Measurements from ENCODE around the gene HMGCL. TPM values are rescaled to one million over a fixed set of nuclear protein-coding genes. Genes with fewer than 3 reads are reported as not detected.

Gene HMGCL
- polyA plus RNA-seq (2012; ENCODE audit: insufficient read depth, insufficient read length, low read depth): 7.5 TPM

- peak; percentile 87 for DNase-seq
- H3K27me3 ChIP-seq: no peaks in the 10 kb centered on the region
- peak within 1 kb of the TSS; percentile 91 for H3K4me3 ChIP-seq (ENCODE audit: low read depth, low read length)
- no peaks in the 10 kb centered on the region for H3K36me3 ChIP-seq
- TF ChIP-seq, protein P1, sequence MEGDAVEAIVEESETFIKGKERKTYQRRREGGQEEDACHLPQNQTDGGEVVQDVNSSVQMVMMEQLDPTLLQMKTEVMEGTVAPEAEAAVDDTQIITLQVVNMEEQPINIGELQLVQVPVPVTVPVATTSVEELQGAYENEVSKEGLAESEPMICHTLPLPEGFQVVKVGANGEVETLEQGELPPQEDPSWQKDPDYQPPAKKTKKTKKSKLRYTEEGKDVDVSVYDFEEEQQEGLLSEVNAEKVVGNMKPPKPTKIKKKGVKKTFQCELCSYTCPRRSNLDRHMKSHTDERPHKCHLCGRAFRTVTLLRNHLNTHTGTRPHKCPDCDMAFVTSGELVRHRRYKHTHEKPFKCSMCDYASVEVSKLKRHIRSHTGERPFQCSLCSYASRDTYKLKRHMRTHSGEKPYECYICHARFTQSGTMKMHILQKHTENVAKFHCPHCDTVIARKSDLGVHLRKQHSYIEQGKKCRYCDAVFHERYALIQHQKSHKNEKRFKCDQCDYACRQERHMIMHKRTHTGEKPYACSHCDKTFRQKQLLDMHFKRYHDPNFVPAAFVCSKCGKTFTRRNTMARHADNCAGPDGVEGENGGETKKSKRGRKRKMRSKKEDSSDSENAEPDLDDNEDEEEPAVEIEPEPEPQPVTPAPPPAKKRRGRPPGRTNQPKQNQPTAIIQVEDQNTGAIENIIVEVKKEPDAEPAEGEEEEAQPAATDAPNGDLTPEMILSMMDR (IDR thresholded peaks at IDR 0.05; ENCODE audit: low read depth, low read length): no peak
- no peaks in the 10 kb centered on the region for H3K9me3 ChIP-seq
- no peaks in the 10 kb centered on the region for H3K4me1 ChIP-seq
Observed at GRCh38 chr1:23825076-23825761, at the start of gene HMGCL. Gene HMGCL (minus strand): TSS chr1:23825429. CDS start chr1:23825415, 14 bp downstream.

GRCh38 chr1:23872421-23872820 lies 47.2 kb upstream of the HMGCL start:
- Histone ChIP-seq H3K4me1 (no peaks in the 10 kb centered on the region), H3K9me3 (no peaks in the 10 kb centered on the region), H3K27me3 (peaks cover 4% of the 10 kb centered on the region), H3K36me3 (no peaks in the 10 kb centered on the region), H3K4me3 (ENCODE audit: low read depth, low read length) (no peak overlapping the region)
- no peak for DNase-seq
- TF ChIP-seq, protein P1 (IDR thresholded peaks at IDR 0.05; ENCODE audit: low read depth, low read length): no peak

- Histone ChIP-seq H3K36me3 (no peaks in the 10 kb centered on the region), H3K9me3 (no peaks in the 10 kb centered on the region), H3K4me3 (ENCODE audit: low read depth, low read length) (no peak overlapping the region), H3K4me1 (no peaks in the 10 kb centered on the region), H3K27me3 (peaks cover 8% of the 10 kb centered on the region)
- no peak for DNase-seq
- TF ChIP-seq, protein P1 (IDR thresholded peaks at IDR 0.05; ENCODE audit: low read depth, low read length): no peak
Observed at GRCh38 chr1:23869051-23869450, 43.8 kb upstream of the HMGCL start.

DNA sequence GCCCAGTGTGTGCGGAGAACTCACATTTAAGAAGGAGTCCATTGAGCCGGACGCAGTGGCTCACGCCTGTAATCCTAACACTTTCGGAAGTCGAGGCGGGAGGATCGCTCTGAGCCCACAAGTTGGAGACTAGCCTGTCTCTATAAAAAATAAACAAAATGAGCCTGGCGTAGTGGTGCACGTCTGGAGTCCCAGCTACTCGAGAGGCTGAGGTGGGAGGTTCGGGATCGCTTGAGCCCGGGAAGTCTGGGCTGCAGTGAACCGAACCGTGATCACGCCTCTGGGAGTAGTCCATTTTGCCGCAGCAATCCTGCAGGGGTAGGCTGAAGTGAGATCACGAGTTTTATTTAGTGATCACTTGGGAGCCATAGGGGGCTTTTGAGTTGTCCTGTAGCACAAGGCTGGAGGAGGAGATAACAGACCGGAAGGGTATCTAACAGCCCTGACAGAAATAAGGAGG lies 43.4 kb upstream of the HMGCL start:
- Histone ChIP-seq H3K4me3 (ENCODE audit: low read depth, low read length) (peak overlapping the region; percentile 57), H3K9me3 (no peaks in the 10 kb centered on the region), H3K4me1 (no peaks in the 10 kb centered on the region), H3K27me3 (peaks cover 8% of the 10 kb centered on the region), H3K36me3 (no peaks in the 10 kb centered on the region)
- TF ChIP-seq, protein P1 (IDR thresholded peaks at IDR 0.05; ENCODE audit: low read depth, low read length): no peak
- DNase-seq: no peak

GRCh38 chr1:23867895-23868556 lies 42.8 kb upstream of the HMGCL start, which contains the start of gene FUCA1:
Gene FUCA1 (minus strand): TSS chr1:23868290. CDS start chr1:23868286, 4 bp downstream.
- Histone ChIP-seq H3K36me3 (no peaks in the 10 kb centered on the region), H3K27me3 (peaks cover 8% of the 10 kb centered on the region), H3K4me3 (ENCODE audit: low read depth, low read length) (peak within 1 kb of the TSS; percentile 57), H3K9me3 (no peaks in the 10 kb centered on the region), H3K4me1 (no peaks in the 10 kb centered on the region)
- TF ChIP-seq, protein P1 (IDR thresholded peaks at IDR 0.05; ENCODE audit: low read depth, low read length): peak; percentile 78
- DNase-seq: peak; percentile 80

DNA sequence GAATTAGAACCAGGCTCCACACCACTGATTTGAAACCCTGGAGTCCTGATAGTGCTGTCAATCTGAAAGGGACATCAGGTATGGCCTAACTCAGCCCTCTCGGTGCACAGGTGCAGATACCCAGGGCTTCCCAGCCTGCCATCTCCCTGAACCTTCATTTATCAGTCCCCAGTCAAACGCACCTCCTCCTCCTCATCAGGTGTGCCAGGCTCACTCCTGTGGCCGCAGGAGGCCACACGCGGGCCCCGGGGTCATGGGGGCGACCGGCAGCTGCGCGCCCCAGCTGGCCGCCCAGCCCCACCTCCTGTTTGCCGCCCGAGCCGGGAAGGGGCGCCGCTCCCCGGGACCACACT lies 42.3 kb upstream of the HMGCL start:
- no peak for DNase-seq
- no peaks in the 10 kb centered on the region for H3K9me3 ChIP-seq
- TF ChIP-seq, protein P1 (IDR thresholded peaks at IDR 0.05; ENCODE audit: low read depth, low read length): no peak
- H3K36me3 ChIP-seq: no peaks in the 10 kb centered on the region
- no peaks in the 10 kb centered on the region for H3K4me1 ChIP-seq
- H3K4me3 ChIP-seq (ENCODE audit: low read depth, low read length): peak overlapping the region; percentile 57
- peaks cover 8% of the 10 kb centered on the region for H3K27me3 ChIP-seq

Data from BE2C (cell line).